SK-N-MC (cell line): ENCODE results near the gene GALNTL6.

Experiments used
- DNase-seq: peaks from one replicate; pipeline ENCODE4 v3.0.0-alpha.2; 2011; ENCODE audit warnings: low read depth, low spot score
- H3K27ac ChIP-seq: fragments of 200-600 bp; sonication (generic); 2 replicates; pipeline ENCODE4 v1.5.1; 2016; ENCODE audit warnings: mixed run types
- H3K36me3 ChIP-seq: fragments of 200-600 bp; sonication (generic); 2 replicates; pipeline ENCODE4 v1.6.1; 2017; ENCODE audit warnings: antibody characterized with exemption, low read length, mixed read lengths; ENCODE audit not compliant: insufficient read depth
- H3K4me3 ChIP-seq: fragments of 200-600 bp; sonication (generic); 2 replicates; pipeline ENCODE4 v1.5.1; 2016
- H3K9ac ChIP-seq: fragments of 200-600 bp; sonication (generic); 2 replicates; pipeline ENCODE4 v1.8.0; 2017; ENCODE audit warnings: mixed run types, mixed read lengths; ENCODE audit not compliant: insufficient read length
- H3K9me3 ChIP-seq: fragments of 200-600 bp; sonication (generic); 2 replicates; pipeline ENCODE4 v1.6.1; 2017; ENCODE audit warnings: low read depth, mild to moderate bottlenecking, antibody characterized with exemption, low read length, moderate library complexity, mixed read lengths
- EZH2 ChIP-seq: fragments of 200-600 bp; sonication (generic); IDR thresholded peaks from one replicate; pipeline ENCODE4 v1.6.1; 2017; ENCODE audit warnings: antibody characterized with exemption
- FOXP2 ChIP-seq: optimal IDR thresholded peaks from 2 replicates; pipeline ENCODE3; 2011; ENCODE audit warnings: mild to moderate bottlenecking, moderate library complexity; ENCODE audit not compliant: insufficient read depth; ENCODE audit errors: extremely low read length, control extremely low read depth
- POLR2AphosphoS5 ChIP-seq: IDR thresholded peaks from 2 replicates; pipeline ENCODE4 v1.6.1; 2012; ENCODE audit warnings: mild to moderate bottlenecking, low read depth, low read length, borderline replicate concordance

GALNTL6 gene

GRCh38 chr4:172865103-172865502 is 1051.9 kb downstream of the GALNTL6 start:
- H3K27ac ChIP-seq, result no peak overlapping the region
- no peak overlapping the region for H3K4me3 ChIP-seq
- no peaks in the 10 kb centered on the region for H3K9me3 ChIP-seq
- no peak for DNase-seq
- TF ChIP-seq FOXP2 (no peak), POLR2AphosphoS5 (no peak), EZH2 (no peak)
- no peaks in the 10 kb centered on the region for H3K36me3 ChIP-seq
- no peak overlapping the region for H3K9ac ChIP-seq

- Histone ChIP-seq H3K36me3 (no peaks in the 10 kb centered on the region), H3K9ac (no peak overlapping the region), H3K4me3 (no peak overlapping the region), H3K9me3 (no peaks in the 10 kb centered on the region), H3K27ac (no peak overlapping the region)
- TF ChIP-seq EZH2, result no peak
- no peak for TF ChIP-seq POLR2AphosphoS5
- TF ChIP-seq FOXP2, result no peak
- DNase-seq, result no peak
Measured at GRCh38 chr4:172865531-172866127, 1052.4 kb downstream of the GALNTL6 start.

DNA sequence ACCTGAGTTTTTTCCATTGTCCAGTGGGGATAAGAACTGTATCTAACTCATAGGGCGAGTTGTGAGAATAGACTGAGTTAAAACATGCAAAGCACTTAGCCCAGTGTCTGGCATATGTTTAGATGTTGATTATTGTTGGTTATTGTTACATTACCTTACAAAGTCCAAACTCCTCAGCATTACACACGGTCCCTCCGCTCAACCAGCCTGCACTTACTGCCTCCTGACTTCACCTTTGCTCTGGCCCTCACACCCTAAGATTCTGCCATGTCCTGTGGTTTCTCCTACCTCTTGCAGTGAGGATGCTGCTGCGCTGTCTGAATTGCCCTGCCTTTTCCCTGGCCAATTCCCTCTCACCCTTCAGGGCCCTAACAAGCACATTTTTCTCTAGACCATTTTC is 1053.2 kb downstream of the GALNTL6 start:
- Histone ChIP-seq H3K4me3 (no peak overlapping the region), H3K9me3 (no peaks in the 10 kb centered on the region), H3K36me3 (no peaks in the 10 kb centered on the region), H3K9ac (no peak overlapping the region), H3K27ac (no peak overlapping the region)
- DNase-seq, result no peak
- TF ChIP-seq EZH2 (no peak), POLR2AphosphoS5 (no peak), FOXP2 (no peak)

- no peak overlapping the region for H3K4me3 ChIP-seq
- H3K27ac ChIP-seq, result no peak overlapping the region
- TF ChIP-seq POLR2AphosphoS5, result no peak
- TF ChIP-seq EZH2, result no peak
- TF ChIP-seq FOXP2, result no peak
- DNase-seq, result no peak
- no peak overlapping the region for H3K9ac ChIP-seq
- no peaks in the 10 kb centered on the region for H3K9me3 ChIP-seq
- H3K36me3 ChIP-seq, result no peaks in the 10 kb centered on the region
Measured at GRCh38 chr4:172867835-172868234, 1054.6 kb downstream of the GALNTL6 start.

- Histone ChIP-seq H3K36me3 (no peaks in the 10 kb centered on the region), H3K27ac (no peak overlapping the region), H3K9me3 (no peaks in the 10 kb centered on the region), H3K4me3 (no peak overlapping the region), H3K9ac (no peak overlapping the region)
- TF ChIP-seq FOXP2, result no peak
- TF ChIP-seq POLR2AphosphoS5, result no peak
- TF ChIP-seq EZH2, result no peak
- no peak for DNase-seq
Measured at GRCh38 chr4:172868271-172868670, 1055.1 kb downstream of the GALNTL6 start.

DNA sequence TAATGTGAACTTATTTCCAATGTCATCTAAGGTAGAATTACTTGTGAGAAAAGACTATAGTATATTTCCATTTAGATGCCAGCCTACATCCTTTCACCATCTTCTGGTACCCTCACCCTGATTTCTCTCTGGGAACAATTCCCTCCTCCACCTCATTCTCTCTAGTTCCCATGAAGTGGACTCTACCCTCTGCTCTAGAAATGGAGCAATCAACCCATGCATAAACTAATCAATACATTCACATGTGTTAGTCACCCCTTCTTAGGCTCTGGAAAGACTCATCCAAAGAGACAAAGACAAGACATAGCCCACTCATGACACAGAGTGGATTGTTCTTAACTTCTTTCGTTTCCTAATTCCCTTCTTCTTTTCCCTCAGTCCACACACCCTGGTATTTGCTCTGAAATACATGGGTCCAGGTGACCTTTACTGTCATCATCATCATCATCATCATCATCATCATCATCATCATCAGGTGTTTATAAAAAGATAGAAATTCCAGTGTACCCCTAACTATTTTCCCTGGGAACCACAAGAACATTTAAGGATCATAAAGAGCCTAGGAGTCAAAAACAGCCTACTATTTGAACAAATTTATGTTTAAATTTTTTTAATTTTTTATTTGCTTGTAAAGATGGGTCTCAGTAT is 1056.5 kb downstream of the GALNTL6 start:
- no peaks in the 10 kb centered on the region for H3K9me3 ChIP-seq
- no peak overlapping the region for H3K9ac ChIP-seq
- DNase-seq, result no peak
- H3K4me3 ChIP-seq, result no peak overlapping the region
- no peak overlapping the region for H3K27ac ChIP-seq
- no peak for TF ChIP-seq EZH2
- no peak for TF ChIP-seq POLR2AphosphoS5
- TF ChIP-seq FOXP2, result no peak
- H3K36me3 ChIP-seq, result no peaks in the 10 kb centered on the region

GRCh38 chr4:172871381-172871780 is 1058.2 kb downstream of the GALNTL6 start:
- Histone ChIP-seq H3K27ac (no peak overlapping the region), H3K9me3 (no peaks in the 10 kb centered on the region), H3K9ac (no peak overlapping the region), H3K4me3 (no peak overlapping the region), H3K36me3 (no peaks in the 10 kb centered on the region)
- DNase-seq, result no peak
- no peak for TF ChIP-seq EZH2

- Histone ChIP-seq H3K36me3 (no peaks in the 10 kb centered on the region), H3K9me3 (no peaks in the 10 kb centered on the region), H3K4me3 (no peak overlapping the region), H3K9ac (no peak overlapping the region), H3K27ac (no peak overlapping the region)
- DNase-seq, result no peak
- no peak for TF ChIP-seq POLR2AphosphoS5
- TF ChIP-seq FOXP2, result no peak
- no peak for TF ChIP-seq EZH2
Measured at GRCh38 chr4:172874944-172875343, 1061.7 kb downstream of the GALNTL6 start.

DNA sequence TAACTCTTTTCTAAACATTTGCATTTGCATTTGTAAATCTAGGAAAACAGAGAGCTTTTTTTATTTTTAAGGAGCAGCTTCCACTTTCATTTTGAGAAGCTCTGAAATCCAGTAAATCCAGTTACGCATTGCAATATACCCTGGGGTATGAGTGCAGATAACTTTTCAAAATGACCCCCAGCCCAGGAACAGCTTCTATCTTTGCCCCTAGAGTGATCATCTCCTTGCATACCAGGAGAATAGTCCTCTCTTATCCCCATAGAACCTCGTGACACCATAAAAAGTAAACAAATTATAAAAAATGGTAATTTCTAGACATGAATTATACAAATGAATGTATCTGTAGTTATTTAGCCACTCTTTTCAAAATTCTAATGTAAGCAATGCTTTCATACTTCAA is 1063.2 kb downstream of the GALNTL6 start:
- Histone ChIP-seq H3K9me3 (no peaks in the 10 kb centered on the region), H3K27ac (no peak overlapping the region), H3K9ac (no peak overlapping the region), H3K4me3 (no peak overlapping the region), H3K36me3 (no peaks in the 10 kb centered on the region)
- no peak for DNase-seq
- no peak for TF ChIP-seq EZH2
- no peak for TF ChIP-seq POLR2AphosphoS5
- no peak for TF ChIP-seq FOXP2
